CD8-positive, alpha-beta memory T cell (primary cell): ENCODE data around the gene MAPK4. TPM values are rescaled to one million over a fixed set of nuclear protein-coding genes. Genes with fewer than 3 reads are reported as not detected.

Experiments
- CTCF ChIA-PET: fragments of 350-600 bp; sonication (Branson Sonifier 250); formaldehyde crosslinking; loops from one replicate; lab custom pipeline; 2021; ENCODE audit warnings: antibody characterized with exemption; lab: Charles Lee
- POLR2A ChIA-PET: fragments of 350-600 bp; sonication (Branson Sonifier 250); formaldehyde crosslinking; loops from one replicate; lab custom pipeline; 2021; ENCODE audit warnings: antibody characterized with exemption; lab: Charles Lee
- DNase-seq, 5 donors: peaks; one replicate each; pipeline versions ENCODE4 v3.0.0 to v3.0.0-alpha.2; 2020 to 2022; ENCODE audit warnings: mixed read lengths in 1 of 5
- H3K27ac ChIP-seq: one replicate; pipeline ENCODE4 v1.7.0; 2013; ENCODE audit warnings: low read depth, mild to moderate bottlenecking, low read length, moderate library complexity
- H3K27me3 ChIP-seq: 2 replicates; pipeline ENCODE4 v1.7.0; 2013; ENCODE audit warnings: low read length, mild to moderate bottlenecking; ENCODE audit not compliant: insufficient read depth, poor library complexity, severe bottlenecking
- H3K36me3 ChIP-seq: 2 replicates; pipeline ENCODE4 v1.7.0; 2013; ENCODE audit warnings: mild to moderate bottlenecking, low read length, moderate library complexity; ENCODE audit not compliant: insufficient read depth
- H3K4me1 ChIP-seq: 2 replicates; pipeline ENCODE4 v1.7.0; 2013; ENCODE audit warnings: mild to moderate bottlenecking, low read length, moderate library complexity; ENCODE audit not compliant: insufficient read depth
- H3K4me3 ChIP-seq: 2 replicates; pipeline ENCODE4 v1.7.0; 2013; ENCODE audit warnings: mild to moderate bottlenecking, low read length
- H3K9me3 ChIP-seq: 2 replicates; pipeline ENCODE4 v1.7.0; 2013; ENCODE audit warnings: mild to moderate bottlenecking, low read length
- H3K27ac Mint-ChIP-seq, 8 donors: one replicate each; pipeline ENCODE4 v1.8.0; 2020 to 2021; ENCODE audit warnings: mixed read lengths in 8 of 8, mild to moderate bottlenecking in 6 of 8, inconsistent platforms in 3 of 8, moderate library complexity in 3 of 8
- H3K27me3 Mint-ChIP-seq, 2 donors: one replicate each; pipeline ENCODE4 v1.8.0; 2020 to 2021; ENCODE audit warnings: mixed read lengths in 2 of 2, mild to moderate bottlenecking in 1 of 2, moderate library complexity in 1 of 2
- H3K36me3 Mint-ChIP-seq, 3 donors: one replicate each; pipeline ENCODE4 v1.8.0; 2020 to 2021; ENCODE audit warnings: mixed read lengths in 3 of 3, inconsistent platforms in 1 of 3, mild to moderate bottlenecking in 1 of 3
- H3K4me1 Mint-ChIP-seq, 3 donors: one replicate each; pipeline ENCODE4 v1.8.0; 2020 to 2021; ENCODE audit warnings: mixed read lengths in 3 of 3, inconsistent platforms in 1 of 3, mild to moderate bottlenecking in 1 of 3
- H3K4me3 Mint-ChIP-seq, 7 donors: one replicate each; pipeline ENCODE4 v1.8.0; 2020 to 2021; ENCODE audit warnings: mixed read lengths in 7 of 7, mild to moderate bottlenecking in 6 of 7, moderate library complexity in 4 of 7, inconsistent platforms in 2 of 7
- H3K9me3 Mint-ChIP-seq, 5 donors: one replicate each; pipeline ENCODE4 v1.8.0; 2020 to 2022; ENCODE audit warnings: mixed read lengths in 5 of 5, mild to moderate bottlenecking in 3 of 5, moderate library complexity in 2 of 5, inconsistent platforms in 1 of 5
- polyA plus RNA-seq: library from polyadenylated mRNA; unstranded; fragments of 300-500 nt; fragmentation: Illumina TruSeq; gene quantifications from one replicate; pipeline ENCODE4 v1.2.3, GENCODE V29; 2021
- total RNA-seq, 2 experiments: library from RNA; stranded (reverse); gene quantifications; one replicate each; pipeline ENCODE4 v1.2.3, GENCODE V29; 2021

MAPK4 gene
- total and polyA plus RNA-seq, 3 experiments from 2014 or later = not detected

- Mint-ChIP-seq H3K27ac (no peak overlapping the region), H3K4me1 (no peaks in the 10 kb centered on the region), H3K27me3 (peaks cover 5 to 9% of the 10 kb centered on the region in 2 donors), H3K36me3 (no peaks in the 10 kb centered on the region), H3K4me3 (no peak overlapping the region), H3K9me3 (no peaks in the 10 kb centered on the region)
- no peaks in the 10 kb centered on the region for H3K27me3 ChIP-seq
- no peaks in the 10 kb centered on the region for H3K36me3 ChIP-seq
- ChIA-PET POLR2A (no interaction called here), CTCF (no interaction called here)
- no peak overlapping the region for H3K4me3 ChIP-seq
- no peak for DNase-seq
- H3K9me3 ChIP-seq = no peaks in the 10 kb centered on the region
- no peaks in the 10 kb centered on the region for H3K4me1 ChIP-seq
- no peak overlapping the region for H3K27ac ChIP-seq
Observed at GRCh38 chr18:50651334-50651733, 91.4 kb downstream of the MAPK4 start.

DNA sequence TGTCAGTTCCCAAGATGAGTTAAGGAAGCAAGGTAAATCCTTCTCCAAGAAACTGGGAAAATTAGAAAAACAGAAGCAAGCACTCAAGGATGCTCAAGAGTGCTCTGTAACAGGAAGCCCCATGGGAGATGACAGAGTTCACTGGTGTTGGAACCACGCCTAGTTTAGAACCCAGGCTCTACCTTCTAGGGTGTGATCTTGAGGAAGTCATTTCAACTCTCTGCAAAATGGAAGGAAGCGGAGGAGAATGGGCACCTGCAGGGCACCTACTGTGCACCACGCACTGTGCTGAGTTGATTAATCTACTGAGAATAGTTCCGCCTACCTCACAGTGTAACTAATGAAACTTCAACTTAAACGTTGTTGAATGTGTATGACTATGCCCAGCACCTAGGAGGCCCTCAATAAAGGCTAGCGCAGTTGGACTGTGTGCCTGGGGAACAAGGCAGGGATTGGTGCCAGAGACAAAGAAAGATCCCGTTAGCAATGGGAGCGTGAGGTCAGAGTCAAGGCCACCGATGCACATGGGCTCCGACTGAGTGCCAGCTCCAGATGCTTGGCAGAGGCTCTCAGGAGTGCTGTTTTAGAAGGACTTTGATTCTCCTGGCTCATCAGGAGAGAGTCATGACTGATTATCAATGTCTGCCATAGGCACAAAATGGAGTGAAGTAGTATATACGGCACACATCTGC is 93.7 kb downstream of the MAPK4 start:
- no peak for DNase-seq
- no peak overlapping the region for H3K4me3 Mint-ChIP-seq
- Histone ChIP-seq H3K4me3 (no peak overlapping the region), H3K9me3 (no peaks in the 10 kb centered on the region), H3K27me3 (no peaks in the 10 kb centered on the region), H3K27ac (no peak overlapping the region), H3K4me1 (no peaks in the 10 kb centered on the region), H3K36me3 (no peaks in the 10 kb centered on the region)
- ChIA-PET POLR2A (no interaction called here), CTCF (no interaction called here)
- H3K27me3 Mint-ChIP-seq = peaks cover 5 to 9% of the 10 kb centered on the region in 2 donors
- no peaks in the 10 kb centered on the region for H3K9me3 Mint-ChIP-seq
- no peaks in the 10 kb centered on the region for H3K36me3 Mint-ChIP-seq
- H3K4me1 Mint-ChIP-seq = no peaks in the 10 kb centered on the region
- no peak overlapping the region for H3K27ac Mint-ChIP-seq

- Histone ChIP-seq H3K27me3 (no peaks in the 10 kb centered on the region), H3K36me3 (no peaks in the 10 kb centered on the region), H3K4me3 (no peak overlapping the region), H3K4me1 (no peaks in the 10 kb centered on the region), H3K27ac (no peak overlapping the region), H3K9me3 (no peaks in the 10 kb centered on the region)
- DNase-seq = no peak
- H3K9me3 Mint-ChIP-seq = no peaks in the 10 kb centered on the region
- H3K27me3 Mint-ChIP-seq = peaks cover 5 to 11% of the 10 kb centered on the region in 2 donors
- POLR2A ChIA-PET = no interaction called here
- no peaks in the 10 kb centered on the region for H3K36me3 Mint-ChIP-seq
- CTCF ChIA-PET = no interaction called here
- no peak overlapping the region for H3K4me3 Mint-ChIP-seq
- no peaks in the 10 kb centered on the region for H3K4me1 Mint-ChIP-seq
- no peak overlapping the region for H3K27ac Mint-ChIP-seq
Observed at GRCh38 chr18:50654211-50654610, 94.3 kb downstream of the MAPK4 start.

DNA sequence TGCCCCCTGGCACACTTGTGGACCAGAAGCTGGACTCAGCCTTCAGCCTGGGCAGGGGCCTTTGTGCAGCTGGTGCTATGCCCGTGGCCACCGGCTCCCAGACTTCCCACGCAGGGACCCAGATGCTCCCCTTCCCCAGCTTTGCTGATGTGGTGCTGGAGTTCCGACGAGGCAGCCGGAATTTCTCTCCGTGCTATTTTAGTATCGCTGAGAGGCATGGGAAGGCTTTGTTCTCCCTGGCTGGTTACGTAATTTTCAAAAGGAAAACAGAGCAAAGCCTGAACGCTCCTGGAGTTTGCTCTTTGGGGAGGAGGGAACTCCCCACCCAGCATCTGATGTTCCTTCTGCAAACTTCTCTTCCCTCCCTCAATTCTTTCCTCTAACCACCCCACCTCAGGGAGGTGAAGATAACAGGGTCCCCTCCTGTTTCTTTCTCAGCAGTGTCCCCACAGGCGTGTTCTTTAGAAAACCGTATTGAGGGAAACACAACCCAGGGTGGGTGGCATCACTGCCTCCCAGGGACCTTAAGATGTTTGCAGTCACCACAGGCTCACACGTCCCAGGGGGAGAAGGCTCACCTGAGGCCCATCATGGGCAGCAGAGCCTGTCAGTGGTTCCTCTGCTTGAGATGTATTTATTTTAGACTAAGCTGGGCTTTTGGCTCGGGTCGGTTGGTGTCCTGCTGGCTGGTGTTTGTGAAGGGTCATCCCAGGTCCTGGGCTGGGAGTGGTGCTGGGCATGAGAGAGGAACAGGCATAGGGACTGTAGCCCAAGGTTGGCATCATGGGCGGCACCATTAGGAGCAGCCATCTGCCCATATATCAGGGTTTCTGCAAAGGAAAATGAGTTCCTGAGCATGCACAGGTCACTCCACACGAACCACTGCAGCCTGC is 95.0 kb downstream of the MAPK4 start:
- no peak overlapping the region for H3K4me3 ChIP-seq
- Mint-ChIP-seq H3K4me1 (no peaks in the 10 kb centered on the region), H3K36me3 (no peaks in the 10 kb centered on the region), H3K27me3 (peaks cover 5 to 12% of the 10 kb centered on the region in 2 donors), H3K27ac (peak overlapping the region in 1 of 8 donors; percentile 29), H3K9me3 (no peaks in the 10 kb centered on the region), H3K4me3 (no peak overlapping the region)
- DNase-seq = no peak
- no peaks in the 10 kb centered on the region for H3K36me3 ChIP-seq
- no peak overlapping the region for H3K27ac ChIP-seq
- no peaks in the 10 kb centered on the region for H3K9me3 ChIP-seq
- POLR2A ChIA-PET = no interaction called here
- CTCF ChIA-PET = no interaction called here
- H3K27me3 ChIP-seq = no peaks in the 10 kb centered on the region
- no peaks in the 10 kb centered on the region for H3K4me1 ChIP-seq

DNA sequence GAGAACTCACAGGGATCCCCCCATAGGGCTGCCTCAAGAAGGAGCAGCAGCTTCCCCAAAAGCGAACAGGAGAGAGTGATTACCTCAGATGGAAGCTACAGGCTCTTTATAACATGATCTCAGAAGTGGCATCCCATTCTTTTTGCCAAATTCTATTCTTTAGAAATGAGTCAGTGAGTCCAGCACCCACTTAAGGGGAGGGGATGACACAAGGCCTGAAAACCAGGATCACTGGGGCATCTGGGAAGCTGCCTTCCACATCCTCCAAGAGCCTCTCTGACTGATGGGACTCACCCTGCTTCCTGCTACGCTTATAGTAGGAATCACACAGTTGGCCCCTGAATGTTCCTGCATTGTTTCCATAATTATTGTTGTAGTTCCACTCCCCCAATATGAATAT is 96.5 kb downstream of the MAPK4 start:
- H3K4me3 ChIP-seq = no peak overlapping the region
- no peaks in the 10 kb centered on the region for H3K27me3 ChIP-seq
- Mint-ChIP-seq H3K27ac (no peak overlapping the region), H3K4me1 (no peaks in the 10 kb centered on the region), H3K27me3 (peaks cover 5 to 12% of the 10 kb centered on the region in 2 donors), H3K9me3 (peaks cover 0 to 3% (median 0%) of the 10 kb centered on the region in 5 donors), H3K36me3 (no peaks in the 10 kb centered on the region), H3K4me3 (no peak overlapping the region)
- ChIA-PET POLR2A (no interaction called here), CTCF (no interaction called here)
- H3K4me1 ChIP-seq = no peaks in the 10 kb centered on the region
- DNase-seq = no peak
- H3K36me3 ChIP-seq = no peaks in the 10 kb centered on the region
- no peak overlapping the region for H3K27ac ChIP-seq
- no peaks in the 10 kb centered on the region for H3K9me3 ChIP-seq

- POLR2A ChIA-PET = no interaction called here
- H3K4me1 ChIP-seq = no peaks in the 10 kb centered on the region
- CTCF ChIA-PET = no interaction called here
- no peak overlapping the region for H3K27ac ChIP-seq
- Mint-ChIP-seq H3K9me3 (peaks cover 0 to 3% (median 0%) of the 10 kb centered on the region in 5 donors), H3K4me3 (no peak overlapping the region), H3K27me3 (peaks cover 5 to 12% of the 10 kb centered on the region in 2 donors), H3K4me1 (no peaks in the 10 kb centered on the region), H3K36me3 (no peaks in the 10 kb centered on the region), H3K27ac (no peak overlapping the region)
- DNase-seq = no peak
- no peaks in the 10 kb centered on the region for H3K27me3 ChIP-seq
- no peaks in the 10 kb centered on the region for H3K9me3 ChIP-seq
- H3K4me3 ChIP-seq = no peak overlapping the region
- H3K36me3 ChIP-seq = no peaks in the 10 kb centered on the region
Observed at GRCh38 chr18:50656841-50657470, 97.1 kb downstream of the MAPK4 start.

- Mint-ChIP-seq H3K9me3 (peaks cover 0 to 4% (median 0%) of the 10 kb centered on the region in 5 donors), H3K36me3 (no peaks in the 10 kb centered on the region), H3K4me3 (no peak overlapping the region), H3K27ac (no peak overlapping the region), H3K27me3 (peaks cover 3 to 8% of the 10 kb centered on the region in 2 donors), H3K4me1 (no peaks in the 10 kb centered on the region)
- H3K27me3 ChIP-seq = no peaks in the 10 kb centered on the region
- no peak overlapping the region for H3K27ac ChIP-seq
- H3K4me3 ChIP-seq = no peak overlapping the region
- ChIA-PET CTCF (no interaction called here), POLR2A (no interaction called here)
- H3K4me1 ChIP-seq = no peaks in the 10 kb centered on the region
- no peaks in the 10 kb centered on the region for H3K9me3 ChIP-seq
- no peaks in the 10 kb centered on the region for H3K36me3 ChIP-seq
- DNase-seq = no peak
Observed at GRCh38 chr18:50658601-50659000, 98.7 kb downstream of the MAPK4 start.
